AG04449 (cell line): ENCODE measurements around the gene ZNF597.

Experiments used
- CTCF ChIA-PET: fragments of 350-600 bp; formaldehyde crosslinking; extraction: SDS; loops from one replicate; lab custom pipeline; 2021; ENCODE audit warnings: antibody characterized with exemption; lab: Yijun Ruan, JAX
- POLR2A ChIA-PET: fragments of 400-600, 350-600 bp; formaldehyde crosslinking; extraction: SDS; loops from one replicate; lab custom pipeline; 2020; ENCODE audit warnings: antibody characterized with exemption, inconsistent platforms; lab: Yijun Ruan, JAX
- DNase-seq: peaks from one replicate; pipeline ENCODE4 v3.0.0-alpha.2; 2010; ENCODE audit warnings: low read depth, low spot score
- H3K4me3 ChIP-seq: 2 replicates; pipeline ENCODE4 v1.5.1; 2011; ENCODE audit warnings: low read depth, mild to moderate bottlenecking, control low read depth, low read length
- TF ChIP-seq, protein P1 (sequence below): IDR thresholded peaks from one replicate; pipeline ENCODE4 v1.5.1; 2011; ENCODE audit warnings: mild to moderate bottlenecking, moderate library complexity, low read length, control low read depth, inconsistent platforms; ENCODE audit not compliant: insufficient read depth; ENCODE audit errors: missing control alignments

ZNF597 gene, protein sequence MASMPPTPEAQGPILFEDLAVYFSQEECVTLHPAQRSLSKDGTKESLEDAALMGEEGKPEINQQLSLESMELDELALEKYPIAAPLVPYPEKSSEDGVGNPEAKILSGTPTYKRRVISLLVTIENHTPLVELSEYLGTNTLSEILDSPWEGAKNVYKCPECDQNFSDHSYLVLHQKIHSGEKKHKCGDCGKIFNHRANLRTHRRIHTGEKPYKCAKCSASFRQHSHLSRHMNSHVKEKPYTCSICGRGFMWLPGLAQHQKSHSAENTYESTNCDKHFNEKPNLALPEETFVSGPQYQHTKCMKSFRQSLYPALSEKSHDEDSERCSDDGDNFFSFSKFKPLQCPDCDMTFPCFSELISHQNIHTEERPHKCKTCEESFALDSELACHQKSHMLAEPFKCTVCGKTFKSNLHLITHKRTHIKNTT

DNA sequence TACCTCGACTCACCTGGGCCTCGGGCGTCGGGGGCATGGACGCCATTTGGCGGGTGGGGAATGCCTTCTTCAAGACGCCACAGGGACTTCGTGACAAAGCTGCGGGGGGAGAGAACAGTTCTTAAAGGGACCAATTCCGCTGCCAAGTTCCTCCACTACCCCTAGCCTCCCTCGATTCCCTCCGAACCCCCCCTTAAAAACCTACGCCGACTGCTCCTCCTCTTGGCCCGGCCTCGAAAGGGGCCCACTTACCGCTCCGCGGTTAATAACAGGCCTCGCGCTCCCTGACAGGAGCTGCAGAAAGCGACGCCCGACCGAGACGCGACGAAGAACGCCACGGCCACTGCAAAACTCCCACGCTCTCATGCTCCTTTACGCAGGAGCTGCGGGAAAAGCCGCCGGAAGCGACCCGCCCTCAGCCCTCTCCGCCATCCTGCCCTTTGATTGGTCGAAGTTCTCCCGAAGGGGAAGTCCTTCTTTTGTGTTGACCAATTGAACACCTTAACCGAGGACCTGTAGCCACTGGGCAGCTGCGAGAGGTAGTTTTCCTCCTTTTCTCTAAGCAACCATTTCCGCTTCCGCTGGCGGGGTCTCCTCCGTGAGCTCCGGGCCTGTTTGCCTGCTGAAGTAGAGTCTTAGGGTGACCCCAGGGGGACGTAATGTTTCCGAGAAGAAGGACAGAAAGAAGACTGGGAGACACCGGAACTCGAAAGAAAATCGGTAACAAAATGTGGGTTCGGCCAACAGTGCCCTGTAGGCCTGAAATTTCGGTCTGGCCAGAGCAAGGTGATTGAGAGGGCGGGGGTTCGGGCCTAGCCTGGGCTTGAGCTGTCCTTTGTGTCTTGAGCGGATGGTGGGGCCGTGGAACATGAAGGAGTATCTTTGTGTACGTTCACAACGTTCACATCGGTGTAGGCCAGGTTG, at the start of gene ZNF597, which contains the start of gene NAA60:
Gene ZNF597, minus strand, starts transcription at position 397 of the 924 bp plus-strand sequence. Its CDS starts 351 bp downstream, at position 46.
Gene NAA60, plus strand, starts transcription at position 573 of the 924 bp plus-strand sequence. CDS start 32,548 bp downstream, outside the sequence.
- TF ChIP-seq, protein P1, sequence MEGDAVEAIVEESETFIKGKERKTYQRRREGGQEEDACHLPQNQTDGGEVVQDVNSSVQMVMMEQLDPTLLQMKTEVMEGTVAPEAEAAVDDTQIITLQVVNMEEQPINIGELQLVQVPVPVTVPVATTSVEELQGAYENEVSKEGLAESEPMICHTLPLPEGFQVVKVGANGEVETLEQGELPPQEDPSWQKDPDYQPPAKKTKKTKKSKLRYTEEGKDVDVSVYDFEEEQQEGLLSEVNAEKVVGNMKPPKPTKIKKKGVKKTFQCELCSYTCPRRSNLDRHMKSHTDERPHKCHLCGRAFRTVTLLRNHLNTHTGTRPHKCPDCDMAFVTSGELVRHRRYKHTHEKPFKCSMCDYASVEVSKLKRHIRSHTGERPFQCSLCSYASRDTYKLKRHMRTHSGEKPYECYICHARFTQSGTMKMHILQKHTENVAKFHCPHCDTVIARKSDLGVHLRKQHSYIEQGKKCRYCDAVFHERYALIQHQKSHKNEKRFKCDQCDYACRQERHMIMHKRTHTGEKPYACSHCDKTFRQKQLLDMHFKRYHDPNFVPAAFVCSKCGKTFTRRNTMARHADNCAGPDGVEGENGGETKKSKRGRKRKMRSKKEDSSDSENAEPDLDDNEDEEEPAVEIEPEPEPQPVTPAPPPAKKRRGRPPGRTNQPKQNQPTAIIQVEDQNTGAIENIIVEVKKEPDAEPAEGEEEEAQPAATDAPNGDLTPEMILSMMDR, result no peak
- CTCF ChIA-PET, result interaction anchor here (1.0 to 1.9 kb wide), 2 partner anchors 14 to 176 kb away, joined by 4 to 5 read pairs; no protein-coding TSS in a partner anchor
- POLR2A ChIA-PET, result interaction anchor here (0.9 to 2.4 kb wide), 5 partner anchors 11 to 179 kb away, joined by 3 to 16 read pairs (median 4); partner anchors contain the start of genes ZNF174 and ZSCAN32
- peak within 1 kb of the TSS; percentile 73 for H3K4me3 ChIP-seq
- DNase-seq, result peak; percentile 72

DNA sequence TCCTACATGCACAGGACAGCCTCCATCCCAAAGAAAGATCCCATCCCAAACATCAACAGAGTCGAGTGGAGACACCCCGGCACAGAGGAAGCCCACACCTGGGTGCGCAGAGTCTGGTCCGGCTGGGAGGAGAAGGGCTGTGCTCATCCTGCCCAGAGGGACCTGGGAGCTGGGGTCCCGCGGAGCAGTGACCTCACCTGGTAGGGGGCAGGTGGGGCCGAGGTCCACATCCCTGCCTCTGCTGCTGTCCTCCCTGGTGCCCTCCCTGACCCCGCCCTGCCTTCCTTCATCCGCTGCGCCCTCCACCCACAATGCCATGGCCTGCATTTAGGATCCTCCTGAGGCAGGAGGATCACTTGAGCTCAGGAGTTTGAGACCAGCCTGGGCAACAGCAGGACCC, 49.1 kb upstream of the ZNF597 start:
- POLR2A ChIA-PET, result no interaction called here
- TF ChIP-seq, protein P1, result no peak
- CTCF ChIA-PET, result no interaction called here

DNA sequence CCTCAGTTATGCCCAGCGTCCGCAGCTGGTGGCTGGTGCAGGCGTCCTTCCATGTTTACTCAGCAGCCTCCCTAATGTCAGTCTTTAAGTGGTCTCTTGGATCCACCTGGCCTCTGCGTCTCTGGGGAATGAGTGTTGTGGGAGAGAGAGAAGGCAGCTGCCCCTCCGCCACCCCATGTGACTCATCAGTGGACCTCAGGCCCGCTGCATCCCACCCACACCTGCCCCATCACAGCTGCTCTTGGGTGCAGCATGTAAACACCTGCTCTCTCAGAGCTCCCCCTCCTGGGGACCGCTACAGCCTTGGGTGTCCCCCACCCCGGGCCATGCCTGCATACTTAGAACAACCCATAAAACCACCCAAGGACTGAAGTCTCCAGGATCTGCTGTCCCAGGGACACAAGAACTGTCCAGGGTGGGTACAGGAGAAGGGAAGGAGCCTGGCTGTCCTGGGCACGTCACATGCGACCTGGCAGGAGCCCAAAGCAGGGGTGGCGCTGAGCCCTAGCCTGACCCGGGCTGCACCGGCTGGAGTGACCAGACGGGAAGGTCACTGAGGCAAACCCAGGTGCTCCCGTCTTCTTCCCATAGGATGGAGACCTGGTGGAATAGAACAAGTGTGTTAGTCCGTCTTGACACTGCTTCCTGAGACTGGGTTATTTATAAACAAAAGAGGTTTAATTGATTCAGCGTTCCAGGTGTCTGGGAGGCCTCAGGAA, 47.8 kb upstream of the ZNF597 start:
- no peak for DNase-seq
- TF ChIP-seq, protein P1, result no peak
- H3K4me3 ChIP-seq, result no peak overlapping the region
- POLR2A ChIA-PET, result no interaction called here
- CTCF ChIA-PET, result no interaction called here

More for the DNA sequence above, 49.1 kb upstream of the ZNF597 start:
- H3K4me3 ChIP-seq, result no peak overlapping the region
- no peak for DNase-seq

DNA sequence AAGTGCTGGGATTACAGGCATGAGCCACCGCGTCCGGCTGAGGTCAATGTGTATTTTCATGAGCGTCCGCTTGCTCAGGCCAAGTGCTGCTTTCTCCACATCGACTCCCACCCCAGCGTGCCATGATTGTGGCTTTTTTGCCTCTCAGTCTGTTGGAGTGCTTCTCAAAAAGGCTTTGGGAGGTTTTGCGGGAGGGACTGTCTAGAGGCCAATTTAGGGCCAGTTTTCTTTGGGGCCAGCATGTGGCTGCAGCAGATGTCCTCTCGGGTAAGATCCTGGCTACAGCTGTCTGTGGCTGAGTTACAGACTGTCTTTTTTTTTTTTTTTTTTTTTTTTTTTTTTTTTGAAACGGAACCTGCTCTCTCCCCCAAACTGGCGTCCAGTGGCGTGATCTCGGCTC, 45.5 kb upstream of the ZNF597 start:
- no peak overlapping the region for H3K4me3 ChIP-seq
- TF ChIP-seq, protein P1, result no peak
- POLR2A ChIA-PET, result no interaction called here
- CTCF ChIA-PET, result interaction anchor here (3.0 kb wide), 1 partner anchor 11 kb away, joined by 10 read pairs; the partner anchor contains the start of gene CLUAP1
- DNase-seq, result no peak

DNA sequence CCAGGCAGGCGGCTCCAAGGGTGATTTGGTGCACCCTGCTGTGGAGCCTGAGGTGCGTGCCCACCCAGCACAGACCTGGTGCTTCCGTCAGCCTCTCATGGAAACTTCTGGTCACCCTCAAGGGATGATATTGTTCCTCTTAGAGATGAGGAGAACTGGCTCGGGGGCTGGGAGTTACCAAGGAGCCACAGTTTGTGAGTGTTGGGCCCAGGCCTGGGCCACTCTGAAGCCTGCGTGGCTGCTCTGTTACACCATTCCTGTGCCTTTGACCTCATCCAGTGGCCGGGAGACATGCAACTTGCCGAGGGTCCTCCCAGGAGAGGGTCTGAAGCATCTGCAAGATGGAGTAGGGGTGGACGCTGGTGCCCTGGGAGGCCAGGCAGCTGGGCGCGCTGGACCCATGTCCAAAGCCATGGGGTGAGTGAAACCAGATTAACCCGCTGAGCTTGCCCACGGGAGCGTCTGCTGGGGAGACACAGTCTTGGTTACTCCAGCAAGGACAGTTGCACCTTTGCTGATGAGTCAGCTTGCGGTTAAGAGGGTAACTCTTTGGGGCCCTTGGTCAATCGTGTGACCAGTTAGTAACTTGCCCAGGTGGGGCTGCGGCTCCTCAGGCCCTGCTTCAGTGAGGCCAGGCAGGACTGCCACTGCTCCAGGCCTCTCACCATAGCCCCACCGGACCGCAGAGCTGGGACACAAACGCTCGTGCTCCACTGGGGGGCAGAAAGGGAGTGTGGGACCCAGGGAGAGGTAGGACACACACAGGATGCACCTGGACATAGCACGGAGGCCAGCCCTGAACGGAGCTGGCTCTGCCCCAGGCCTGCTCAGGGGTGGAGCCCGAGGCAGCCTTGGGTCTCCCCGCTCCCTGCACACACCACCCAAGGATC, 44.5 kb upstream of the ZNF597 start:
- CTCF ChIA-PET, result interaction anchor here (3.0 kb wide), 1 partner anchor 13 kb away, joined by 10 read pairs; the partner anchor contains the start of gene CLUAP1
- POLR2A ChIA-PET, result no interaction called here
- DNase-seq, result no peak
- H3K4me3 ChIP-seq, result no peak overlapping the region
- TF ChIP-seq, protein P1, result no peak
